Astrocyte of the cerebellum (primary cell): Measurements from ENCODE around the gene FLYWCH2.

Experiments
- DNase-seq: peaks from one replicate; pipeline ENCODE4 v3.0.0-alpha.2; 2011; ENCODE audit warnings: low read depth
- H3K4me3 ChIP-seq: 2 replicates; pipeline ENCODE4 v1.5.1; 2011; ENCODE audit warnings: mild to moderate bottlenecking, low read depth, low read length, moderate library complexity
- in situ Hi-C: cut with HindIII; loops from 2 replicates; pipeline ENCODE4 v1.10.0; 2017; ENCODE audit warnings: low sequenced_read_pairs
- TF ChIP-seq, protein P1 (sequence below): IDR thresholded peaks from 2 replicates; pipeline ENCODE4 v1.5.1; 2012; ENCODE audit warnings: low read length, low read depth, moderate library complexity, mild to moderate bottlenecking; ENCODE audit errors: missing control alignments

The FLYWCH2 gene, protein sequence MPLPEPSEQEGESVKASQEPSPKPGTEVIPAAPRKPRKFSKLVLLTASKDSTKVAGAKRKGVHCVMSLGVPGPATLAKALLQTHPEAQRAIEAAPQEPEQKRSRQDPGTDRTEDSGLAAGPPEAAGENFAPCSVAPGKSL

DNA sequence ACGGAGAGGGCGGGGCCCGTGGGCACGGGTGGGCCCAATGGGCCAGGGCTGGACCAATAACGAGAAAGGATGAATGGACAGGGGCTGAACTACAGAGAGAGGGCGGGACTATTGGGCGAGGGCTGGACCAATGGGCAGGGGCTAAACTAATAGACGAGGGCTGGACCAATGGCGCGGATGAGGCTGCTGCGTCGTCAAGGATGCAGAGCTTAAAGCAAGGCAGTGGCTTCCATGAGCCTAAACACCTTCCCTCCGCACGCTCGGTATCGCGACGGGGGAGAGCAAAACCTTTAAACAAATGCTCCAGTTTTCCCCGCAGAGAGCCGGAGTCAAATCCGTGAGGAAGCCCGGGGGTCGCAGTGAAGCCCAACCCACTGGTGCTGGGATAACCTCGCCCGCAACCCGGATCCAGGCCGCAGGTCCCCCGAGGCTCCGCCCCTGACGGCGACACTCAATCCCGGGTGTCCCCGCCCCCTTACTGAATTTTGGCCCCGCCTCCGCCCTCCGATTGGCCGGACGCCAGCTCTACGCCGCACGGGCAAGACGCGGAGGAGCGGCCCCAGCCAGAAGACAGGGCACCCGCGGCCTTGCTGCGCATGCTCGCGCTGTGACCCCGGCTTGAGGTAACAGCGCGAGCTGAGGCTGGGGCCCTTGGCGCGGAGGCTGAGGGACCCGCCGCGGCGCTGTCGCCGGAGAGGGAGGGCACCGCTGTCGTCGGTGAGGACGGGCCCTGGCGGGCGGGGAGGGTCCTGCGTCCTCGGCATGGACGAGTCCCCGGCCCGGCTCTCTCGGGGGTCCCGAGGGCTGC is at the start of gene FLYWCH2:
FLYWCH2 (plus strand) TSS at position 566 of the 808 bp plus-strand sequence. CDS start 13,235 bp downstream, outside the sequence.
- DNase-seq, result peak; percentile 97
- peak within 1 kb of the TSS; percentile 88 for H3K4me3 ChIP-seq
- in situ Hi-C loops, result no loop called here
- TF ChIP-seq, protein P1, sequence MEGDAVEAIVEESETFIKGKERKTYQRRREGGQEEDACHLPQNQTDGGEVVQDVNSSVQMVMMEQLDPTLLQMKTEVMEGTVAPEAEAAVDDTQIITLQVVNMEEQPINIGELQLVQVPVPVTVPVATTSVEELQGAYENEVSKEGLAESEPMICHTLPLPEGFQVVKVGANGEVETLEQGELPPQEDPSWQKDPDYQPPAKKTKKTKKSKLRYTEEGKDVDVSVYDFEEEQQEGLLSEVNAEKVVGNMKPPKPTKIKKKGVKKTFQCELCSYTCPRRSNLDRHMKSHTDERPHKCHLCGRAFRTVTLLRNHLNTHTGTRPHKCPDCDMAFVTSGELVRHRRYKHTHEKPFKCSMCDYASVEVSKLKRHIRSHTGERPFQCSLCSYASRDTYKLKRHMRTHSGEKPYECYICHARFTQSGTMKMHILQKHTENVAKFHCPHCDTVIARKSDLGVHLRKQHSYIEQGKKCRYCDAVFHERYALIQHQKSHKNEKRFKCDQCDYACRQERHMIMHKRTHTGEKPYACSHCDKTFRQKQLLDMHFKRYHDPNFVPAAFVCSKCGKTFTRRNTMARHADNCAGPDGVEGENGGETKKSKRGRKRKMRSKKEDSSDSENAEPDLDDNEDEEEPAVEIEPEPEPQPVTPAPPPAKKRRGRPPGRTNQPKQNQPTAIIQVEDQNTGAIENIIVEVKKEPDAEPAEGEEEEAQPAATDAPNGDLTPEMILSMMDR, result no peak

- TF ChIP-seq, protein P1, result no peak
- DNase-seq, result no peak
Observed at GRCh38 chr16:2833776-2834175, 49.2 kb upstream of the FLYWCH2 start.

GRCh38 chr16:2834968-2835367 is 48.0 kb upstream of the FLYWCH2 start:
- in situ Hi-C loops, result no loop called here
- TF ChIP-seq, protein P1, result no peak
- DNase-seq, result no peak
- no peak overlapping the region for H3K4me3 ChIP-seq

More at GRCh38 chr16:2833776-2834175, 49.2 kb upstream of the FLYWCH2 start:
- in situ Hi-C loops, result no loop called here
- no peak overlapping the region for H3K4me3 ChIP-seq

DNA sequence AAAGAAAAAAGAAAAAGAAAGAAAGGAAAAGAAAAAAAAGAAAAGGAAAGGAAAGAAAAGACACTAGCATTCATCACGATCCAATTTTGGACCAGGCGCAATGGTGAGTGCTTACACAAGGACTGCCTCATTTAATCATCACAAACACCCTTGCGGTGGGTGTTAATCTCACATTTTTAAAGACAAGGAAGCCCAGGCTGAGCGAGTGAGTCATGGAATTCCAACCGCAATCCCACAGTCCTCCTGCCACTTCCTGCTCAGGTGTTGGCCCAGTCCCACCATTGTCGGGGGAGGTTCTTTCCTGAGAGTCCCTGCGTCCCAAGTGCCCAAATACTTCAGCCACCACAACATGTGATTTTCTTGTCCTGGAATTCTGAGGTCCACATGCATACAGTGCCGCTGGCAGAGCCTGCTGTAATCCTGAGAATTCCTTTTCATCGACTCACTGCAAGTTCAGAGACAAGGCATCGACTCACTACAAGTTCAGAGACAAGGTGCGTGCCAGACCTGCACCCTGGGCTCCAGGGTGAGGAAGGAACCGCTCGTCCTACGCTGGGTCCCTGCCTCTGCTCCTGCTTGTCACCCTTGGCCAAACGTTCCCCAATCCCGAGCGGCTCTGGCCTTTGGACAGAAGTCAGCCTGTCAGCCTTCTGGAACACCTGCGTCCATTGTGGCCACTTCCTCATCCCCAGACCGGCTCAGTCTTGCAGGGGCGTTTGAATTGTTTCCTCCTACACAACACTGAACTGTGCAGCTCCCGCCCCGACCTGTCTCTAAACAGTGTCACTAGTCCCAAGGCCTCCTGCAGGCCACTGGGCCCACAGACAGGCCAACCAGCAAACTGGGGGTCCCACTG is 47.1 kb upstream of the FLYWCH2 start:
- in situ Hi-C loops, result no loop called here
- TF ChIP-seq, protein P1, result no peak
- peak; percentile 100 for DNase-seq
- no peak overlapping the region for H3K4me3 ChIP-seq

DNA sequence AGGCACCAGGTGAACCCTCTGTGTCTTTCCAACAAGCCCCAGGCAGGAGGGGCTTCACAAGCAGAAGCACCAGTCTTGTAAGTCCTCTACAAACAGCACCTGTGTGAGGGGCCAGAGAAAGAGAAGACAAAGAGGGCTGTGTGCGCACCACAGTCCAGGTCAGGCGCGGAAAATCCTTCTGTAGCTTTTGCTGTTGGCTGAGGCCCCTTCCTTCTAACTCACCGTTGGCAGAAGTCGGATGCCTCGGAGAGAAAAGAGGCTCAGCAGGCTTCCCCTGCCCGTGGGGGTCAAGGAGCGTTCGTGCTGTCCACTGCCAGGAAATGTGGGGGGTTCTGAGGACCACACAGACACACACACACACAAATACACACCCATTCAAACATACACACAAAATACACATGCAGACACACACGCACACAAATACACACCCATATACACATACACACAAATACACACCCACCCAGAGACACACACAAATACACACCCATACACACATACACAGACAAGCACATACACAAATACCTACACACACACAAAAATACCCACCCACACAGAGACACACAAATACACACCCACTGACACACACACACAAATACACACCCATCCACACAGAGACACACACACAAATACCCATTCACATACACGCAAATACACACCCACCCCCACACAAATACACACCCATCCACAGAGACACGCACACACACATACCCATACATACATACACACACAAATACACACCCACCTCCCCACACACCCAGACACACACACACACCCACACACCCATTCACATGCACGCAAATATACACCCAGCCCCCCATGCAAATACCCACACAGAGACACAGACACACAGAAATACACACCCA is 46.1 kb upstream of the FLYWCH2 start:
- peak; percentile 8 for DNase-seq
- in situ Hi-C loops, result no loop called here

More for the DNA sequence above, 46.1 kb upstream of the FLYWCH2 start:
- TF ChIP-seq, protein P1, result no peak
- H3K4me3 ChIP-seq, result no peak overlapping the region
